OCI-LY7 (cell line): Measurements from ENCODE around the gene OTUD4. TPM values are rescaled to one million over a fixed set of nuclear protein-coding genes. Genes with fewer than 3 reads are reported as not detected.

ENCODE experiments used
- BruUV-seq: library from RNA; stranded (reverse); fragments of 400-500 nt; replicated peaks from 2 replicates; lab custom pipeline; 2021; lab: Mats Ljungman, UMichigan
- CTCF ChIA-PET: fragments of 300-600 bp; sonication (Branson Sonifier 250); formaldehyde crosslinking; loops from one replicate; lab custom pipeline; 2022; ENCODE audit warnings: antibody characterized with exemption; ENCODE audit not compliant: unreplicated experiment; lab: Charles Lee
- POLR2A ChIA-PET: fragments of 300-600 bp; sonication (Branson Sonifier 250); formaldehyde crosslinking; loops from one replicate; lab custom pipeline; 2022; ENCODE audit warnings: antibody characterized with exemption; lab: Charles Lee
- DNase-seq: peaks from one replicate; pipeline ENCODE4 v3.0.0-alpha.2; 2015; ENCODE audit warnings: low spot score
- H2AFZ ChIP-seq: fragments of 200-600 bp; sonication (generic), shearing (Covaris generic); 2 replicates; pipeline ENCODE4 v1.6.1; 2014; ENCODE audit warnings: mild to moderate bottlenecking, antibody characterized with exemption, low read length, moderate library complexity
- H3K27ac ChIP-seq: fragments of 200-600 bp; sonication (generic); 2 replicates; pipeline ENCODE4 v1.5.1; 2014; ENCODE audit warnings: mixed run types, low read depth, mild to moderate bottlenecking, moderate library complexity, low read length, inconsistent platforms; ENCODE audit not compliant: poor library complexity, severe bottlenecking
- H3K36me3 ChIP-seq: fragments of 200-600 bp; sonication (generic); 2 replicates; pipeline ENCODE4 v1.6.1; 2014; ENCODE audit warnings: mild to moderate bottlenecking, antibody characterized with exemption, low read length, moderate library complexity, mixed read lengths; ENCODE audit not compliant: insufficient read depth
- H3K4me1 ChIP-seq: fragments of 200-600 bp; sonication (generic); 2 replicates; pipeline ENCODE4 v1.5.1; 2014; ENCODE audit warnings: mild to moderate bottlenecking, low read length; ENCODE audit not compliant: insufficient read depth, poor library complexity, severe bottlenecking
- H3K4me2 ChIP-seq: fragments of 200-600 bp; sonication (generic); 2 replicates; pipeline ENCODE4 v1.6.1; 2014; ENCODE audit warnings: mild to moderate bottlenecking, low read length
- H3K4me3 ChIP-seq: fragments of 200-600 bp; sonication (generic); 2 replicates; pipeline ENCODE4 v1.5.1; 2014; ENCODE audit warnings: mild to moderate bottlenecking, low read depth, low read length; ENCODE audit not compliant: poor library complexity, severe bottlenecking
- H3K79me2 ChIP-seq: fragments of 200-600 bp; sonication (generic); 2 replicates; pipeline ENCODE4 v1.6.1; 2016; ENCODE audit warnings: low read depth, mild to moderate bottlenecking, low read length, moderate library complexity, mixed read lengths; ENCODE audit not compliant: insufficient read depth
- H3K9me2 ChIP-seq: fragments of 200-600 bp; sonication (generic); 2 replicates; pipeline ENCODE4 v1.6.1; 2016; ENCODE audit warnings: mild to moderate bottlenecking, low read length, mixed read lengths; ENCODE audit not compliant: insufficient read depth
- H3K9me3 ChIP-seq: fragments of 200-600 bp; sonication (generic); 2 replicates; pipeline ENCODE4 v1.6.1; 2014; ENCODE audit warnings: mild to moderate bottlenecking, mixed run types, low read length, mixed read lengths
- H4K20me1 ChIP-seq: fragments of 200-600 bp; sonication (generic); 2 replicates; pipeline ENCODE4 v1.6.1; 2014; ENCODE audit warnings: mild to moderate bottlenecking, antibody characterized with exemption, low read length, moderate library complexity, mixed read lengths; ENCODE audit not compliant: insufficient read depth
- CTCF ChIP-seq: fragments of 200-600 bp; sonication (generic); conservative IDR thresholded peaks from 2 replicates; pipeline ENCODE4 v1.5.1; 2014; ENCODE audit warnings: mild to moderate bottlenecking, antibody characterized with exemption, low read length, moderate library complexity, mixed read lengths
- EZH2phosphoT487 ChIP-seq: fragments of 200-600 bp; sonication (generic); IDR thresholded peaks from 2 replicates; pipeline ENCODE4 v1.6.1; 2018; ENCODE audit warnings: low read depth, borderline replicate concordance, mild to moderate bottlenecking, mixed run types, antibody characterized with exemption, low read length, moderate library complexity, mixed read lengths
- intact Hi-C: fragments of 100-400 bp; cut with micrococcal nuclease; formaldehyde crosslinking; loops from one replicate; pipeline ENCODE4 v1.10.0; 2022; ENCODE audit not compliant: unreplicated experiment
- total RNA-seq, 2 experiments: library from RNA; depleted of rRNA in 1 of 2; stranded (reverse); fragments of >200 nt in 1 of 2; shearing (Covaris generic) in 1 of 2; gene quantifications; 2 replicates each; pipeline ENCODE4 v1.2.3, GENCODE V29; 2014 to 2022

Gene OTUD4
- total RNA-seq, 2 experiments from 2014 or later: 23.4 to 54.9 TPM

GRCh38 chr4:145219090-145219489 lies 38.7 kb upstream of the OTUD4 start:
- DNase-seq: no peak
- no peak overlapping the region for H3K4me3 ChIP-seq
- H3K4me1 ChIP-seq: peaks cover 21% of the 10 kb centered on the region
- TF ChIP-seq EZH2phosphoT487: no peak
- no peak for TF ChIP-seq CTCF
- no peaks in the 10 kb centered on the region for H4K20me1 ChIP-seq
- CTCF ChIA-PET: interaction anchor here (1.0 kb wide), 1 partner anchor 338 kb away, joined by 3 read pairs; no protein-coding TSS in a partner anchor
- POLR2A ChIA-PET: interaction anchor here (0.7 kb wide), 1 partner anchor 32 kb away, joined by 4 read pairs; no protein-coding TSS in a partner anchor
- no TSS peak for BruUV-seq
- H3K36me3 ChIP-seq: no peaks in the 10 kb centered on the region
- no peaks in the 10 kb centered on the region for H3K9me2 ChIP-seq
- H3K79me2 ChIP-seq: no peaks in the 10 kb centered on the region
- intact Hi-C loops: loop anchor here (5.0 kb wide), 1 partner anchor 398 kb away; the partner anchor contains the start of gene MMAA
- peak overlapping the region; percentile 92 for H2AFZ ChIP-seq
- peaks cover 10% of the 10 kb centered on the region; the same call in 1 of the 2 replicates for H3K9me3 ChIP-seq
- H3K27ac ChIP-seq: no peak overlapping the region
- H3K4me2 ChIP-seq: no peak overlapping the region

GRCh38 chr4:145218251-145218650 lies 37.9 kb upstream of the OTUD4 start:
- TF ChIP-seq CTCF: no peak
- no peak for TF ChIP-seq EZH2phosphoT487
- Histone ChIP-seq H3K27ac (no peak overlapping the region), H2AFZ (peak overlapping the region; percentile 92), H3K4me2 (peak overlapping the region; percentile 51), H3K4me3 (no peak overlapping the region), H3K9me2 (no peaks in the 10 kb centered on the region), H4K20me1 (no peaks in the 10 kb centered on the region), H3K9me3 (peaks cover 14% of the 10 kb centered on the region; the same call in 1 of the 2 replicates), H3K79me2 (no peaks in the 10 kb centered on the region), H3K36me3 (no peaks in the 10 kb centered on the region), H3K4me1 (peaks cover 21% of the 10 kb centered on the region)
- peak; percentile 51 for DNase-seq
- no TSS peak for BruUV-seq
- intact Hi-C loops: loop anchor here (5.0 kb wide), 1 partner anchor 399 kb away; the partner anchor contains the start of gene MMAA
- POLR2A ChIA-PET: interaction anchor here (0.7 kb wide), 2 partner anchors 32 to 219 kb away, joined by 3 to 4 read pairs; no protein-coding TSS in a partner anchor
- CTCF ChIA-PET: interaction anchor here (1.0 kb wide), 1 partner anchor 339 kb away, joined by 3 read pairs; no protein-coding TSS in a partner anchor

GRCh38 chr4:145217349-145217748 lies 37.0 kb upstream of the OTUD4 start:
- intact Hi-C loops: loop anchor here (5.0 kb wide), 1 partner anchor 400 kb away; the partner anchor contains the start of gene MMAA
- no peak for DNase-seq

More at GRCh38 chr4:145217349-145217748, 37.0 kb upstream of the OTUD4 start:
- Histone ChIP-seq H3K27ac (no peak overlapping the region), H3K4me1 (peaks cover 21% of the 10 kb centered on the region), H3K79me2 (no peaks in the 10 kb centered on the region), H3K4me2 (no peak overlapping the region), H3K9me2 (no peaks in the 10 kb centered on the region), H2AFZ (peak overlapping the region; percentile 53), H3K36me3 (no peaks in the 10 kb centered on the region), H4K20me1 (no peaks in the 10 kb centered on the region), H3K4me3 (no peak overlapping the region), H3K9me3 (peaks cover 14% of the 10 kb centered on the region; the same call in 1 of the 2 replicates)
- ChIA-PET POLR2A (interaction anchor here (0.6 to 1.4 kb wide), 4 partner anchors 10 to 398 kb away, joined by 3 to 5 read pairs (median 4); no protein-coding TSS in a partner anchor), CTCF (interaction anchor here (1.2 to 1.9 kb wide), 3 partner anchors 393 to 400 kb away, joined by 4 to 9 read pairs (median 4); no protein-coding TSS in a partner anchor)
- TF ChIP-seq EZH2phosphoT487: no peak
- TF ChIP-seq CTCF: no peak
- BruUV-seq: no TSS peak
